Measurements from ENCODE around the gene COL8A1. TPM values are rescaled to one million over a fixed set of nuclear protein-coding genes. Genes with fewer than 3 reads are reported as not detected.

COL8A1 gene
- total RNA-seq, 1 experiment from 2014 or later: 0.07 TPM

- ChIA-PET POLR2A (no interaction called here), CTCF (interaction anchor here (1.2 to 3.3 kb wide), 5 partner anchors 9 to 41 kb away, joined by 3 to 19 read pairs (median 11); no protein-coding TSS in a partner anchor), RAD21 (ENCODE audit: low non-redundant PET in 1 of 2, low total read pairs in 2 of 2, uncharacterized antibody in 2 of 2, unreplicated experiment in 2 of 2) (no interaction called here)
- no TSS peak for BruUV-seq (replicated peaks)
- Histone ChIP-seq H3K27me3 (ENCODE audit: insufficient read depth, low read length) (peaks cover 78% of the 10 kb centered on the region), H4K20me1 (ENCODE audit: insufficient read depth) (no peaks in the 10 kb centered on the region), H3K4me1 (ENCODE audit: control insufficient read depth in 1 of 2, insufficient read depth in 2 of 2, low read length in 2 of 2) (no peaks in the 10 kb centered on the region), H3K36me3 (ENCODE audit: control insufficient read depth in 1 of 2, insufficient read depth in 2 of 2, low read length in 2 of 2) (no peaks in the 10 kb centered on the region), H3K79me2 (ENCODE audit: insufficient read depth, low read length) (no peaks in the 10 kb centered on the region), H3K9me2 (ENCODE audit: insufficient read depth) (no peaks in the 10 kb centered on the region), H3K9ac (ENCODE audit: low read length) (no peak overlapping the region), H3K9me3 (ENCODE audit: control insufficient read depth in 1 of 2, insufficient read depth in 1 of 2, low read depth in 1 of 2, low read length in 2 of 2) (no peaks in the 10 kb centered on the region), H3K27ac (ENCODE audit: low read depth, low read length) (no peak overlapping the region), H3K4me2 (ENCODE audit: low read length) (no peak overlapping the region), H3K4me3 (replicated peaks in 1 of 2; ENCODE audit: low read depth in 1 of 2, low read length in 2 of 2) (no peak overlapping the region), H2AFZ (ENCODE audit: low read depth, low read length, poor library complexity, severe bottlenecking) (no peak overlapping the region)
- DNase-seq (ENCODE audit: low read depth, low spot score) (no peak), ATAC-seq (no peak)
- intact Hi-C loops (cut with micrococcal nuclease): loop anchor here (5.0 kb wide), 1 partner anchor 40 kb away; no protein-coding TSS in a partner anchor
- TF ChIP-seq JUND (IDR thresholded peaks at IDR 0.05) (no peak), POLR2AphosphoS5 (IDR thresholded peaks at IDR 0.05; ENCODE audit: low read depth, low read length) (no peak), ZFX (IDR thresholded peaks at IDR 0.05) (no peak), EGR1 (IDR thresholded peaks at IDR 0.05; ENCODE audit: low read depth) (no peak), MAX (IDR thresholded peaks at IDR 0.05) (no peak), ZNF274 (IDR thresholded peaks at IDR 0.05; ENCODE audit: low read depth, low read length) (no peak), CTCF (IDR thresholded peaks at IDR 0.05 in 2 of 3, conservative IDR thresholded peaks at IDR 0.05 in 1 of 3; ENCODE audit: borderline replicate concordance in 1 of 3, insufficient read depth in 1 of 3, low read depth in 2 of 3, low read length in 2 of 3) (no peak), ATF3 (IDR thresholded peaks at IDR 0.05) (no peak), CEBPB (IDR thresholded peaks at IDR 0.05; ENCODE audit: low read depth) (no peak), ELF1 (IDR thresholded peaks at IDR 0.05; ENCODE audit: borderline replicate concordance, low read depth) (no peak), SRF (IDR thresholded peaks at IDR 0.05; ENCODE audit: low read depth) (no peak), TCF7L2 (IDR thresholded peaks at IDR 0.05; ENCODE audit: borderline replicate concordance, extremely low read depth, insufficient read depth, insufficient read length) (no peak), EZH2phosphoT487 (IDR thresholded peaks at IDR 0.05; ENCODE audit: borderline replicate concordance) (no peak), YY1 (IDR thresholded peaks at IDR 0.05; ENCODE audit: extremely low read depth, insufficient replicate concordance, low read depth, low read length) (no peak), CBX3 (IDR thresholded peaks at IDR 0.05; ENCODE audit: low read depth) (no peak), ZBTB33 (IDR thresholded peaks at IDR 0.05; ENCODE audit: extremely low read depth, insufficient replicate concordance, low read length) (no peak), EZH2 (IDR thresholded peaks at IDR 0.05) (no peak), POLR2A (IDR thresholded peaks at IDR 0.05; ENCODE audit: borderline replicate concordance, extremely low read depth, insufficient read depth, insufficient read length) (no peak)
Observed at GRCh38 chr3:99647081-99647480, 8.7 kb downstream of the COL8A1 start.

Data from HCT116 (cell line).